Urinary bladder (tissue), 4 donors: ENCODE results near the gene EMX1. TPM values are rescaled to one million over a fixed set of nuclear protein-coding genes. Genes with fewer than 3 reads are reported as not detected.

ENCODE experiments used
- DNase-seq: peaks from one replicate; pipeline ENCODE4 v3.0.0-alpha.2; 2015; ENCODE audit errors: extremely low spot score
- H3K27ac ChIP-seq: one replicate; pipeline ENCODE4 v1.5.1; 2013; ENCODE audit warnings: low read depth, mild to moderate bottlenecking, moderate library complexity
- H3K36me3 ChIP-seq: one replicate; pipeline ENCODE4 v1.6.1; 2013; ENCODE audit warnings: mild to moderate bottlenecking, moderate library complexity; ENCODE audit not compliant: insufficient read depth
- H3K4me1 ChIP-seq: one replicate; pipeline ENCODE4 v1.6.1; 2013; ENCODE audit warnings: mild to moderate bottlenecking, moderate library complexity; ENCODE audit not compliant: insufficient read depth
- H3K4me3 ChIP-seq: one replicate; pipeline ENCODE4 v1.5.1; 2013; ENCODE audit warnings: low read depth, low read length
- WGBS: extraction: QIAGEN DNeasy Blood & Tissue Kit; methylation state at CpG from one replicate; pipeline ENCODE4 v1.1.7; 2013; 5-methylcytosine and 5-hydroxymethylcytosine counted together
- polyA plus RNA-seq: library from polyadenylated mRNA; stranded (reverse); fragments of 200-250 nt; gene quantifications from one replicate; pipeline ENCODE4 v1.2.3, GENCODE V29; 2013
- total RNA-seq: library from RNA; depleted of rRNA; stranded (reverse); fragments of >200 nt; gene quantifications from one replicate; pipeline ENCODE4 v1.2.3, GENCODE V29; 2014
- donor health status: healthy with polysubstance abuse.
- donor health status: healthy.

EMX1 gene
- total and polyA plus RNA-seq, 2 donors: not detected

- no peak overlapping the region for H3K27ac ChIP-seq
- no peaks in the 10 kb centered on the region for H3K36me3 ChIP-seq
- H3K4me1 ChIP-seq: peaks cover 4% of the 10 kb centered on the region
- WGBS: 7% methylated on average over 7 of the region's 7 CpGs
- DNase-seq: no peak
- H3K4me3 ChIP-seq: no peak overlapping the region
Observed at GRCh38 chr2:72914206-72914559, 3.1 kb upstream of the EMX1 start.

GRCh38 chr2:72914589-72915319 lies 2.6 kb upstream of the EMX1 start:
- H3K27ac ChIP-seq: no peak overlapping the region
- DNase-seq: no peak
- H3K4me3 ChIP-seq: no peak overlapping the region
- whole genome bisulfite sequencing: 7% methylated on average over 17 of the region's 17 CpGs
- peaks cover 4% of the 10 kb centered on the region for H3K4me1 ChIP-seq
- H3K36me3 ChIP-seq: no peaks in the 10 kb centered on the region

GRCh38 chr2:72915320-72915906 lies 1.9 kb upstream of the EMX1 start:
- no peak overlapping the region for H3K27ac ChIP-seq
- 3% methylated on average over 26 of the region's 26 CpGs for WGBS
- DNase-seq: no peak
- H3K36me3 ChIP-seq: no peaks in the 10 kb centered on the region
- peak overlapping the region; percentile 31 for H3K4me3 ChIP-seq
- H3K4me1 ChIP-seq: peaks cover 4% of the 10 kb centered on the region

- 1% methylated on average over 86 of the region's 86 CpGs for WGBS
- DNase-seq: no peak
- H3K4me1 ChIP-seq: peaks cover 4% of the 10 kb centered on the region
Observed at GRCh38 chr2:72915907-72916742, 1.2 kb upstream of the EMX1 start.

GRCh38 chr2:72916743-72917137 lies 579 bp upstream of the EMX1 start:
- no peak overlapping the region for H3K27ac ChIP-seq
- 2% methylated on average over 29 of the region's 29 CpGs for WGBS
- H3K4me1 ChIP-seq: peaks cover 4% of the 10 kb centered on the region
- H3K4me3 ChIP-seq: peak overlapping the region; percentile 31
- DNase-seq: no peak
- H3K36me3 ChIP-seq: no peaks in the 10 kb centered on the region

More at GRCh38 chr2:72915907-72916742, 1.2 kb upstream of the EMX1 start:
- Histone ChIP-seq H3K4me3 (peak overlapping the region; percentile 31), H3K27ac (no peak overlapping the region), H3K36me3 (no peaks in the 10 kb centered on the region)

GRCh38 chr2:72917877-72918553 lies 696 bp downstream of the EMX1 start:
- no peak for DNase-seq
- Histone ChIP-seq H3K36me3 (no peaks in the 10 kb centered on the region), H3K27ac (no peak overlapping the region), H3K4me1 (peaks cover 4% of the 10 kb centered on the region), H3K4me3 (peak overlapping the region; percentile 39)
- WGBS: 1% methylated on average over 89 of the region's 89 CpGs

GRCh38 chr2:72919414-72920317 lies 2.3 kb downstream of the EMX1 start:
- peaks cover 4% of the 10 kb centered on the region for H3K4me1 ChIP-seq
- WGBS: 5% methylated on average over 48 of the region's 48 CpGs
- H3K27ac ChIP-seq: no peak overlapping the region
- H3K4me3 ChIP-seq: no peak overlapping the region
- H3K36me3 ChIP-seq: no peaks in the 10 kb centered on the region
- no peak for DNase-seq

GRCh38 chr2:72920318-72921087 lies 3.2 kb downstream of the EMX1 start:
- peaks cover 1% of the 10 kb centered on the region for H3K4me1 ChIP-seq
- no peak for DNase-seq
- 2% methylated on average over 77 of the region's 77 CpGs for WGBS

GRCh38 chr2:72921088-72921851 lies 4.0 kb downstream of the EMX1 start:
- no peak for DNase-seq
- Histone ChIP-seq H3K4me1 (peaks cover 1% of the 10 kb centered on the region), H3K4me3 (no peak overlapping the region), H3K27ac (no peak overlapping the region), H3K36me3 (no peaks in the 10 kb centered on the region)
- WGBS: 18% methylated on average over 15 of the region's 15 CpGs

More at GRCh38 chr2:72920318-72921087, 3.2 kb downstream of the EMX1 start:
- H3K27ac ChIP-seq: no peak overlapping the region
- peak overlapping the region; percentile 7 for H3K4me3 ChIP-seq
- H3K36me3 ChIP-seq: no peaks in the 10 kb centered on the region

GRCh38 chr2:72921853-72922252 lies 4.5 kb downstream of the EMX1 start:
- Histone ChIP-seq H3K27ac (no peak overlapping the region), H3K36me3 (no peaks in the 10 kb centered on the region), H3K4me1 (peaks cover 1% of the 10 kb centered on the region), H3K4me3 (no peak overlapping the region)
- WGBS: 82% methylated on average over 1 of the region's 1 CpG
- DNase-seq: no peak

- H3K4me3 ChIP-seq: no peak overlapping the region
- 5% methylated on average over 36 of the region's 36 CpGs for WGBS
Observed at GRCh38 chr2:72923833-72924352, 6.6 kb downstream of the EMX1 start.

More at GRCh38 chr2:72923833-72924352, 6.6 kb downstream of the EMX1 start:
- DNase-seq: no peak
- Histone ChIP-seq H3K36me3 (no peaks in the 10 kb centered on the region), H3K4me1 (no peaks in the 10 kb centered on the region), H3K27ac (no peak overlapping the region)
